ENCODE measurements around the gene TNFRSF21. TPM values are rescaled to one million over a fixed set of nuclear protein-coding genes. Genes with fewer than 3 reads are reported as not detected.

The TNFRSF21 gene
- total and polyA plus RNA-seq, 5 experiments from 2014 or later: 0.36 to 0.38 TPM; not detected in 3

- Mint-ChIP-seq H3K9me3 (no peaks in the 10 kb centered on the region), H3K36me3 (no peaks in the 10 kb centered on the region), H3K4me3 (no peak overlapping the region), H3K27me3 (peaks cover 6 to 31% (median 9%) of the 10 kb centered on the region in 5 donors), H3K27ac (no peak overlapping the region), H3K4me1 (peaks cover 0 to 10% (median 0%) of the 10 kb centered on the region in 4 donors)
- POLR2A ChIA-PET: no interaction called here
- ATAC-seq (no peak), DNase-seq (no peak)
Measured at GRCh38 chr6:47300417-47300816, 9.3 kb downstream of the TNFRSF21 start.

- no peak overlapping the region for H3K27ac Mint-ChIP-seq
- no peak for DNase-seq
- H3K9me3 Mint-ChIP-seq: no peaks in the 10 kb centered on the region
- H3K4me3 Mint-ChIP-seq: no peak overlapping the region
- no peak for ATAC-seq
- no peaks in the 10 kb centered on the region for H3K36me3 Mint-ChIP-seq
- H3K4me1 Mint-ChIP-seq: peaks cover 0 to 10% (median 0%) of the 10 kb centered on the region in 4 donors
- POLR2A ChIA-PET: no interaction called here
- peaks cover 6 to 33% (median 11%) of the 10 kb centered on the region in 5 donors for H3K27me3 Mint-ChIP-seq
Measured at GRCh38 chr6:47299965-47300364, 9.7 kb downstream of the TNFRSF21 start.

- H3K27ac Mint-ChIP-seq: no peak overlapping the region
- no peaks in the 10 kb centered on the region for H3K9me3 Mint-ChIP-seq
- POLR2A ChIA-PET: no interaction called here
- H3K27me3 Mint-ChIP-seq: peaks cover 3 to 41% (median 10%) of the 10 kb centered on the region in 5 donors
- no peak overlapping the region for H3K4me3 Mint-ChIP-seq
- H3K36me3 Mint-ChIP-seq: no peaks in the 10 kb centered on the region
- DNase-seq (no peak), ATAC-seq (no peak)
- peaks cover 0 to 10% (median 0%) of the 10 kb centered on the region in 4 donors for H3K4me1 Mint-ChIP-seq
Measured at GRCh38 chr6:47298475-47298874, 11.2 kb downstream of the TNFRSF21 start.

- ATAC-seq (no peak), DNase-seq (no peak)
- Mint-ChIP-seq H3K36me3 (peaks cover 0 to 5% (median 0%) of the 10 kb centered on the region in 3 donors), H3K27ac (no peak overlapping the region), H3K9me3 (peaks cover 0 to 13% (median 0%) of the 10 kb centered on the region in 9 donors), H3K27me3 (peaks cover 3 to 12% (median 8%) of the 10 kb centered on the region in 5 donors), H3K4me3 (no peak overlapping the region), H3K4me1 (no peaks in the 10 kb centered on the region)
- POLR2A ChIA-PET: no interaction called here
Measured at GRCh38 chr6:47294990-47295389, 14.7 kb downstream of the TNFRSF21 start.

- Mint-ChIP-seq H3K27me3 (peaks cover 0 to 12% (median 5%) of the 10 kb centered on the region in 5 donors), H3K27ac (no peak overlapping the region), H3K4me1 (no peaks in the 10 kb centered on the region), H3K9me3 (peaks cover 0 to 13% (median 0%) of the 10 kb centered on the region in 9 donors), H3K4me3 (no peak overlapping the region), H3K36me3 (peaks cover 0 to 5% (median 0%) of the 10 kb centered on the region in 3 donors)
- DNase-seq (no peak), ATAC-seq (no peak)
- POLR2A ChIA-PET: no interaction called here
Measured at GRCh38 chr6:47292944-47293343, 16.8 kb downstream of the TNFRSF21 start.

GRCh38 chr6:47292027-47292426 is 17.7 kb downstream of the TNFRSF21 start:
- peaks cover 0 to 5% (median 0%) of the 10 kb centered on the region in 3 donors for H3K36me3 Mint-ChIP-seq
- no peak overlapping the region for H3K4me3 Mint-ChIP-seq
- H3K9me3 Mint-ChIP-seq: peaks cover 0 to 13% (median 0%) of the 10 kb centered on the region in 9 donors
- peaks cover 0 to 12% (median 5%) of the 10 kb centered on the region in 5 donors for H3K27me3 Mint-ChIP-seq
- no peak for DNase-seq
- no peak overlapping the region for H3K27ac Mint-ChIP-seq
- no peaks in the 10 kb centered on the region for H3K4me1 Mint-ChIP-seq
- ATAC-seq: no peak
- POLR2A ChIA-PET: no interaction called here

- ATAC-seq: no peak
- Mint-ChIP-seq H3K27ac (no peak overlapping the region), H3K36me3 (peaks cover 0 to 5% (median 0%) of the 10 kb centered on the region in 3 donors), H3K9me3 (peaks cover 0 to 13% (median 0%) of the 10 kb centered on the region in 9 donors), H3K27me3 (peaks cover 0 to 11% (median 4%) of the 10 kb centered on the region in 5 donors), H3K4me1 (no peaks in the 10 kb centered on the region), H3K4me3 (no peak overlapping the region)
- no peak for DNase-seq
- POLR2A ChIA-PET: no interaction called here
Measured at GRCh38 chr6:47290124-47290834, 19.4 kb downstream of the TNFRSF21 start.

GRCh38 chr6:47288267-47289090 is 21.2 kb downstream of the TNFRSF21 start:
- Mint-ChIP-seq H3K4me3 (no peak overlapping the region), H3K27ac (no peak overlapping the region), H3K36me3 (peaks cover 0 to 5% (median 0%) of the 10 kb centered on the region in 3 donors), H3K9me3 (peaks cover 0 to 13% (median 3%) of the 10 kb centered on the region in 9 donors), H3K4me1 (no peaks in the 10 kb centered on the region), H3K27me3 (peaks cover 0 to 7% (median 0%) of the 10 kb centered on the region in 5 donors)
- POLR2A ChIA-PET: no interaction called here
- ATAC-seq (no peak), DNase-seq (no peak)

GRCh38 chr6:47286301-47286700 is 23.4 kb downstream of the TNFRSF21 start:
- ATAC-seq (no peak), DNase-seq (no peak)
- no peak overlapping the region for H3K4me3 Mint-ChIP-seq
- H3K36me3 Mint-ChIP-seq: peaks cover 0 to 5% (median 0%) of the 10 kb centered on the region in 3 donors
- peaks cover 0 to 7% (median 0%) of the 10 kb centered on the region in 5 donors for H3K27me3 Mint-ChIP-seq
- POLR2A ChIA-PET: no interaction called here
- H3K9me3 Mint-ChIP-seq: peaks cover 0 to 11% (median 3%) of the 10 kb centered on the region in 9 donors
- no peak overlapping the region for H3K27ac Mint-ChIP-seq
- no peaks in the 10 kb centered on the region for H3K4me1 Mint-ChIP-seq

- Mint-ChIP-seq H3K27me3 (no peaks in the 10 kb centered on the region), H3K9me3 (peaks cover 0 to 3% (median 0%) of the 10 kb centered on the region in 9 donors), H3K4me3 (no peak overlapping the region), H3K27ac (no peak overlapping the region), H3K4me1 (no peaks in the 10 kb centered on the region), H3K36me3 (no peaks in the 10 kb centered on the region)
- POLR2A ChIA-PET: no interaction called here
- no peak for DNase-seq
- no peak for ATAC-seq
Measured at GRCh38 chr6:47283993-47284392, 25.7 kb downstream of the TNFRSF21 start.

- ATAC-seq (no peak), DNase-seq (no peak)
- Mint-ChIP-seq H3K36me3 (no peaks in the 10 kb centered on the region), H3K4me3 (no peak overlapping the region), H3K27me3 (no peaks in the 10 kb centered on the region), H3K27ac (no peak overlapping the region), H3K9me3 (peaks cover 0 to 5% (median 0%) of the 10 kb centered on the region in 9 donors), H3K4me1 (no peaks in the 10 kb centered on the region)
- POLR2A ChIA-PET: no interaction called here
Measured at GRCh38 chr6:47278545-47278944, 31.2 kb downstream of the TNFRSF21 start.

- H3K27me3 Mint-ChIP-seq: no peaks in the 10 kb centered on the region
- no peak overlapping the region for H3K27ac Mint-ChIP-seq
- POLR2A ChIA-PET: no interaction called here
- peaks cover 0 to 6% (median 0%) of the 10 kb centered on the region in 9 donors for H3K9me3 Mint-ChIP-seq
- ATAC-seq: no peak
- no peaks in the 10 kb centered on the region for H3K36me3 Mint-ChIP-seq
- no peak overlapping the region for H3K4me3 Mint-ChIP-seq
- DNase-seq: no peak
- H3K4me1 Mint-ChIP-seq: no peaks in the 10 kb centered on the region
Measured at GRCh38 chr6:47277702-47278101, 32.0 kb downstream of the TNFRSF21 start.

GRCh38 chr6:47276377-47276776 is 33.3 kb downstream of the TNFRSF21 start:
- DNase-seq (no peak), ATAC-seq (no peak)
- H3K36me3 Mint-ChIP-seq: no peaks in the 10 kb centered on the region
- H3K4me1 Mint-ChIP-seq: no peaks in the 10 kb centered on the region
- POLR2A ChIA-PET: no interaction called here
- no peak overlapping the region for H3K4me3 Mint-ChIP-seq
- H3K9me3 Mint-ChIP-seq: peaks cover 0 to 6% (median 0%) of the 10 kb centered on the region in 9 donors
- H3K27ac Mint-ChIP-seq: no peak overlapping the region
- no peaks in the 10 kb centered on the region for H3K27me3 Mint-ChIP-seq

Measured in naive thymus-derived CD8-positive, alpha-beta T cell (primary cell).